Retinal pigment epithelial cell (primary cell): ENCODE measurements around the gene AZIN2.

Experiments used
- DNase-seq: peaks from one replicate; pipeline ENCODE4 v3.0.0-alpha.2; 2010; ENCODE audit warnings: low read depth
- H3K4me3 ChIP-seq: 2 replicates; pipeline ENCODE4 v1.5.1; 2011; ENCODE audit warnings: mild to moderate bottlenecking, low read length, control low read depth, moderate library complexity
- TF ChIP-seq, protein P1 (sequence below): conservative IDR thresholded peaks from 2 replicates; pipeline ENCODE4 v1.5.1; 2011; ENCODE audit warnings: low read depth, low read length, control low read depth, inconsistent platforms

Gene AZIN2

DNA sequence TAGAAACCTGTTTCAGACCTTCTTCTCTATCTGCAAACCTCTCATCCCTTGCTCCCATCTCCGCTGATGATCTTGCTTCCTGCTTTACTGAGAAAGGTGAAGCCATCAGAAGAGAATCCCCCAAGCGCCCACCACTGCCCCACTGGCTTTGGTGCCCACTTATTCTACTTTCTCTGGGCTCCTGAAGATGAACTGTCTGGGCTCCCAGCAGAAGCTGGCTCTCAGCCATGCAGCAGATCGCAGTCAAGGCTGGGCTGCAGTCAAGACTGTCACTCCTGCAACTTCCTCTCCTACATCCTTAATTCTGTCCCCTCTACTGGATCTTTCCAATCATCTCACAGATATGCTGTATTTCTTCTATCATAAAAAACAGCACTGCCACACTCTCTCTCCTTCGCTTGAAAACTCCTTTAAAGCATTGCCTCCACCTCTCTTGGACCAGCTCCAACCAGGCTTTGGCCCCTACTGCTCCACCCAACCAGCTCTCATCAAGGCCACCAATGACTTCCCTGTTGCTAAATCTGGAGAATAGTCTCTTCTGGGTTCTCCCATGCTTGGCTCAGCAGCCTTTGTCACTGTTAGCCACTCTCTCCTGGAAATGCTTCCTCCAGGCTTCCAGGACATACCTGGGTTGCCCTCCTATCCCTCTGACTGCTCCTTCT lies 75.1 kb downstream of the AZIN2 start:
- TF ChIP-seq, protein P1, sequence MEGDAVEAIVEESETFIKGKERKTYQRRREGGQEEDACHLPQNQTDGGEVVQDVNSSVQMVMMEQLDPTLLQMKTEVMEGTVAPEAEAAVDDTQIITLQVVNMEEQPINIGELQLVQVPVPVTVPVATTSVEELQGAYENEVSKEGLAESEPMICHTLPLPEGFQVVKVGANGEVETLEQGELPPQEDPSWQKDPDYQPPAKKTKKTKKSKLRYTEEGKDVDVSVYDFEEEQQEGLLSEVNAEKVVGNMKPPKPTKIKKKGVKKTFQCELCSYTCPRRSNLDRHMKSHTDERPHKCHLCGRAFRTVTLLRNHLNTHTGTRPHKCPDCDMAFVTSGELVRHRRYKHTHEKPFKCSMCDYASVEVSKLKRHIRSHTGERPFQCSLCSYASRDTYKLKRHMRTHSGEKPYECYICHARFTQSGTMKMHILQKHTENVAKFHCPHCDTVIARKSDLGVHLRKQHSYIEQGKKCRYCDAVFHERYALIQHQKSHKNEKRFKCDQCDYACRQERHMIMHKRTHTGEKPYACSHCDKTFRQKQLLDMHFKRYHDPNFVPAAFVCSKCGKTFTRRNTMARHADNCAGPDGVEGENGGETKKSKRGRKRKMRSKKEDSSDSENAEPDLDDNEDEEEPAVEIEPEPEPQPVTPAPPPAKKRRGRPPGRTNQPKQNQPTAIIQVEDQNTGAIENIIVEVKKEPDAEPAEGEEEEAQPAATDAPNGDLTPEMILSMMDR, result no peak
- DNase-seq, result no peak

DNA sequence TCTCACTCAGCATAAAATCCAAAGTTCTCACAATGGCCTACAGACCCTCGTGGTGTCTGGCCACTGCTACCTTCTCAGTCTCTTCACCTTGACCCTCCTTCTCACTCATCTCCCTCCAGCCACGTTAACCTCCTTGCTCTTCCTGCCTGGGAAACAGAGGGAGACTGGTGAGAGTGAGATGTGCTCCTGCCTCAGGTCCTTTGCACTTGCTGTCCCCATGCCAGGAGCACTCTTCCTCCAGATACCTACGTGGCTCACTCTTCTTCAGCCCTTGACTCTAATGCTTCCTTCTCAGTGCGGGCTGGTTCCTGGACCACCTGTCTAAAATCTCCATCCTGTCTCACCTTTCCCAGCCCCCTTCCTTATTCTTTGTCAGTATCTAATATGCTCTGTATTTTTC lies 76.2 kb downstream of the AZIN2 start:
- no peak overlapping the region for H3K4me3 ChIP-seq
- TF ChIP-seq, protein P1, result no peak
- no peak for DNase-seq

More for the DNA sequence above, 75.1 kb downstream of the AZIN2 start:
- no peak overlapping the region for H3K4me3 ChIP-seq

DNA sequence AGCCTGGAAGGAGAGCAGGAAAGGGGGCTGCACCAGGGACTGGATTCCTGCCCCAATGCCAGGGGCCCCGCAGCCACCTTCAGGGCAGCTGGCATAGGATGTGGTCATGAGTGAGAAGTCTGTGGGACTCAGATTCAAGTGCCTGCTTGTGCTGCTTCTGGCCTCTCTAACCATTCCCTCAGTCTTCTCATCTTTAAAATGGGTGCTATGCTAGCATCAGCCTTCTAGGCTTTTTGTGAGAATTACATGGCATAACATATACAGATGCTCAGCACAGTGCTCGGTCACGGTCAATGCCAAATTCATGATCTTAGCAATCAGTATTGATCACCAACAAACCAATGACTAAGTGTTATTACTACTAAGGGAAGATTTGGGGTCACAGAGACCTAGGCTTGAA lies 77.4 kb downstream of the AZIN2 start:
- TF ChIP-seq, protein P1, result no peak

DNA sequence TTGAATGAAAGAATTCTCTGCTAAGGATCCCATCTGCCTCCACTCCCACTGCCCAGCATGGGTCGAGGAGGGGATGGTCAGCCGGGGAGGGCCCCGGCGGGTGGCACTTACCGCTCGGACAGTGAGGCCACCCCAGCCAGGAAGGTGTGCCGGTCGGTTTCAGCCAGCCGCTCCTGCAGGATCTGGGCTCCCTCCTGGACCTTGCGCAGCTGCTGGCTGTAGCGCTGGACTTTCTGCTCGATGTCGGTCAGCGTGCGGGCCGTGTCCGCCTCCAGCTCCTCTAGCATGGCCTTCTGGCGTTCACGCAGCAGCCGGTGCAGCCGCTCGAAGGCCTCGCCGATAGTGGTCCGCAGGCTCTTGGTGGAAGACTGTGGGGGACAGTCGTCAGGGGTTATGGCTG lies 78.6 kb downstream of the AZIN2 start:
- no peak overlapping the region for H3K4me3 ChIP-seq
- DNase-seq, result no peak
- TF ChIP-seq, protein P1, result no peak

More for the DNA sequence above, 77.4 kb downstream of the AZIN2 start:
- H3K4me3 ChIP-seq, result no peak overlapping the region
- DNase-seq, result no peak

DNA sequence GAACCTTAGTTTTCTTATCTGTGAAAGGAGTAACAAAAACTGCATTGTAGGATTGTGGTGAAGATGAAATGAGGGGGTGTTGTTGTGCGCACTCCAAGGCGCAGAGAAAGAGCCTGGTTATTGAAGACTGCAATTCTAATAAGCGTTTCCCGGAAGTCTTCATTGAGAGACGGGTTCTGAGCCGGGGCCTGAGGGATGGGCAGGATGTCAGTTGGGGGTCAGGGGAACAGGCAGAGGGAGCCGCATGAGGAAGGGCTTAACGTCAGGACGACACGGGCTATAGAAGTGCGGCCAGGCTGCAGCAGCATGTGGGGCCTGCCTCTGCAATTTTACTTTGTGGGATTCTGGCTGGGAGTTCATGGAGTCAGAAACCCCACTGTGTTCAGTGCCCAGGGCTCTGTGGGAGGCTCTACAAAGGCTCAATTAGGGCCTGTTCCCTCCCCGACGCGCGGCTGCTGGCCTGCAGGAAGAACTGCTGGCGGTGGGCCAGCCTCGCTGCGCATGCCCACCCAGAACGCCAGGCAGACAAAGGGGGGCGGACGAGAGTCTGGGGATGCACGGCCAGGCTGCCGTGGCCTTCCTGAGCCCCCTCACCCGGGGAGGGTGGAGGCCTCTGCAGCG lies 80.2 kb downstream of the AZIN2 start:
- no peak for DNase-seq
- H3K4me3 ChIP-seq, result no peak overlapping the region
- TF ChIP-seq, protein P1, result no peak

DNA sequence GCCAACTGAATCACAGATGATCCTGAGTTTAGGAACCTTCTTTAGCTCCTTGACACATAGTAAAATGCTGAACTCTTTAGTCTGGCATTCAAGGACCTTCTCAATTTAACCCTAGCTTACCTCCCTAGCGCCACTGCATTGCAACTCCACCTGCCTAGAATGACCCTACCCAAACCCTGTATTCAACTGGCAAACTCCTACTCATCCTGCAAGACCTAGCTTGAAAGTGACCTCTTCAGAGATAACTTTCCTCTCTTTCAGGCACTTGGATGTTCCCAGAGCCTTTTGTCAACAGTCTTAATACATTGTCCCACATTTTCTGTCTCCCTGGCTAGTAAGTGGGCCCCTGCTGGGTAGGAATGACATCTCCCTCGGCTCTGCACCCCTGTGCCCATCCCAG lies 81.2 kb downstream of the AZIN2 start:
- TF ChIP-seq, protein P1, result no peak

More for the DNA sequence above, 81.2 kb downstream of the AZIN2 start:
- no peak overlapping the region for H3K4me3 ChIP-seq
- DNase-seq, result no peak
